Small intestine (tissue), 7 donors: ENCODE measurements around the gene SRSF11. TPM values are rescaled to one million over a fixed set of nuclear protein-coding genes. Genes with fewer than 3 reads are reported as not detected.

Source experiments
- DNase-seq, 2 donors: peaks; one replicate each; pipeline versions ENCODE4 v3.0.0 to v3.0.0-alpha.2; 2013
- FAIRE-seq: peaks from 2 replicates; lab custom pipeline; 2012; peaks lifted over from hg19 to GRCh38; lab: Jason Lieb, UNC
- H3K27ac ChIP-seq, 3 donors: one replicate each; pipeline ENCODE4 v1.5.1; 2013; ENCODE audit warnings: low read length in 2 of 3, mild to moderate bottlenecking in 2 of 3, control low read depth in 1 of 3, inconsistent platforms in 1 of 3, low read depth in 1 of 3, moderate library complexity in 1 of 3
- H3K27me3 ChIP-seq, 3 donors: one replicate each; pipeline ENCODE4 v1.6.1; 2013; ENCODE audit warnings: low read length in 3 of 3, inconsistent platforms in 1 of 3; ENCODE audit not compliant: control insufficient read depth in 3 of 3, insufficient read depth in 3 of 3
- H3K36me3 ChIP-seq, 3 donors: one replicate each; pipeline ENCODE4 v1.6.1; 2013; ENCODE audit warnings: low read length in 3 of 3, inconsistent platforms in 1 of 3, low read depth in 1 of 3, mild to moderate bottlenecking in 1 of 3, moderate library complexity in 1 of 3; ENCODE audit not compliant: control insufficient read depth in 3 of 3, insufficient read depth in 2 of 3
- H3K4me1 ChIP-seq, 3 donors: one replicate each; pipeline ENCODE4 v1.6.1; 2013; ENCODE audit warnings: low read length in 2 of 3, inconsistent platforms in 1 of 3, low read depth in 1 of 3, mild to moderate bottlenecking in 1 of 3, moderate library complexity in 1 of 3; ENCODE audit not compliant: control insufficient read depth in 3 of 3, insufficient read depth in 2 of 3
- H3K4me3 ChIP-seq, 3 donors: one replicate each; pipeline ENCODE4 v1.5.1; 2013; ENCODE audit warnings: low read length in 3 of 3, control low read depth in 1 of 3, inconsistent platforms in 1 of 3, low read depth in 1 of 3, mild to moderate bottlenecking in 1 of 3, moderate library complexity in 1 of 3
- H3K9me3 ChIP-seq, 2 donors: one replicate each; pipeline ENCODE4 v1.6.1; 2013; ENCODE audit warnings: low read depth in 1 of 2, low read length in 1 of 2; ENCODE audit not compliant: control insufficient read depth in 2 of 2, insufficient read depth in 1 of 2
- WGBS, 3 donors: extraction: QIAGEN DNeasy Blood & Tissue Kit; methylation state at CpG; one replicate each; pipeline ENCODE4 v1.1.7; 2013; 5-methylcytosine and 5-hydroxymethylcytosine counted together
- polyA plus RNA-seq, 4 donors: library from polyadenylated mRNA; stranded (reverse) in 3 of 4; unstranded in 1 of 4; fragments of 200-250 nt in 3 of 4; fragments of 120-200 nt in 1 of 4; gene quantifications; one replicate each; pipeline versions ENCODE4 v1.2.1 to v1.2.3, GENCODE V29; 2013
- donor health status: healthy with polysubstance abuse.
- donor health status: control.
- donor health status: control.
- donor health status: Bipolar disorder and iron deficiency.
- donor health status: healthy.

SRSF11 gene
- polyA plus RNA-seq, 4 donors: 67.3 to 283 (median 173) TPM

GRCh38 chr1:70293186-70293843 lies 72.1 kb downstream of the SRSF11 start:
- Histone ChIP-seq H3K27me3 (no peaks in the 10 kb centered on the region), H3K4me1 (no peaks in the 10 kb centered on the region), H3K4me3 (no peak overlapping the region), H3K27ac (no peak overlapping the region), H3K9me3 (no peaks in the 10 kb centered on the region), H3K36me3 (peaks cover 2 to 22% (median 13%) of the 10 kb centered on the region in 3 donors)
- FAIRE-seq (no peak), DNase-seq (no peak)

- no peaks in the 10 kb centered on the region for H3K9me3 ChIP-seq
- 95 to 98% (median 96%) methylated on average over 4 of the region's 4 CpGs for WGBS, 3 donors
- no peaks in the 10 kb centered on the region for H3K4me1 ChIP-seq
- peaks cover 4 to 16% (median 11%) of the 10 kb centered on the region in 3 donors for H3K36me3 ChIP-seq
- H3K27ac ChIP-seq: no peak overlapping the region
- H3K4me3 ChIP-seq: no peak overlapping the region
- DNase-seq (no peak), FAIRE-seq (no peak)
- H3K27me3 ChIP-seq: no peaks in the 10 kb centered on the region
Observed at GRCh38 chr1:70295749-70296148, 74.6 kb downstream of the SRSF11 start.

DNA sequence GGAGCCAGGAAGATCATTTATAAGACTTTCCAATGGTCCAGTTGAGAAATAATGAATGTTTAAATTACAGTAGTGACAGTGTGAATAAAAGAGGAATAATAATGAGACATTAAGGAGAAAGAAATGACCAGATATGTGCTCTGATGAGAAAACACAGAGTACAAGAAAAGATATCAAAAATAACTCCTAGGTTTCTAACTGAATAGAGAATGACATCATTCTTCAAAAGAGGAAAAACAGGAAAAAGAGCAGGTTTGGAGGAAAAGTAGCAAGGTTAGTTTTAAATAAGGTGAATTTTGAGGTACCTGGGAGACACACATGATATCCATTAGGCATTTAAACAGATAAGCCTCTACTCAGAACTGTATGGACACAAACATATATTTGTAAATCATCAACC lies 78.3 kb downstream of the SRSF11 start:
- Histone ChIP-seq H3K27me3 (no peaks in the 10 kb centered on the region), H3K27ac (no peak overlapping the region), H3K4me1 (no peaks in the 10 kb centered on the region), H3K36me3 (peaks cover 4 to 11% (median 10%) of the 10 kb centered on the region in 3 donors), H3K9me3 (no peaks in the 10 kb centered on the region), H3K4me3 (no peak overlapping the region)
- FAIRE-seq: no peak
- DNase-seq: no peak

Other genes starting within 250 kb of the SRSF11 start
- 10 to 100 TPM; 11.5 to 19.2 (median 14.6) TPM for gene LRRC40, start 15.8 kb upstream of the SRSF11 start, polyA plus RNA-seq
- gene ANKRD13C, start 133.3 kb downstream of the SRSF11 start, polyA plus RNA-seq: 10 to 100 TPM in 1 of 4 donors, 1 to 10 TPM in 3; 6.9 to 18.2 (median 9.1) TPM
- gene CTH, start 189.9 kb downstream of the SRSF11 start, polyA plus RNA-seq: 10 to 100 TPM in 2 of 4 donors, 1 to 10 TPM in 2; 3.8 to 26.5 (median 8.7) TPM